Panc1 (cell line): Measurements from ENCODE around the gene CYFIP2. TPM values are rescaled to one million over a fixed set of nuclear protein-coding genes. Genes with fewer than 3 reads are reported as not detected.

Experiments
- ATAC-seq: fragments of 200-7000 bp; cut with Tn5 transposase; 2 replicates; pipeline ENCODE4 v1.9.1; 2020; ENCODE audit warnings: mild to moderate bottlenecking, moderate library complexity
- BruUV-seq: library from RNA; stranded (reverse); fragments of 400-500 nt; replicated peaks from 2 replicates; lab custom pipeline; 2021; lab: Mats Ljungman, UMichigan
- CTCF ChIA-PET: fragments of 300-600 bp; sonication (Branson Sonifier 250); formaldehyde crosslinking; loops from one replicate; lab custom pipeline; 2022; ENCODE audit warnings: antibody characterized with exemption; lab: Charles Lee
- POLR2A ChIA-PET: fragments of 300-600 bp; sonication (Branson Sonifier 250); formaldehyde crosslinking; loops from one replicate; lab custom pipeline; 2022; ENCODE audit warnings: antibody characterized with exemption; lab: Charles Lee
- DNase-seq: peaks from one replicate; pipeline ENCODE4 v3.0.0-alpha.2; 2010; ENCODE audit warnings: low read depth, low spot score
- H3K27ac ChIP-seq: 2 replicates; pipeline ENCODE4 v1.5.1; 2011; ENCODE audit warnings: mild to moderate bottlenecking, low read length, inconsistent platforms
- H3K27me3 ChIP-seq: fragments of 200-500 bp; sonication (Bioruptor generic); 2 replicates; pipeline ENCODE4 v1.6.0; 2014; ENCODE audit warnings: low read length, inconsistent platforms; ENCODE audit not compliant: control insufficient read depth, insufficient read depth
- H3K36me3 ChIP-seq: fragments of 200-500 bp; sonication (Bioruptor generic); 2 replicates; pipeline ENCODE4 v1.5.1; 2014; ENCODE audit warnings: inconsistent platforms, mild to moderate bottlenecking, low read length, moderate library complexity; ENCODE audit not compliant: control insufficient read depth, insufficient read depth
- H3K4me1 ChIP-seq: 2 replicates; pipeline ENCODE4 v1.5.1; 2011; ENCODE audit warnings: inconsistent platforms, mild to moderate bottlenecking, low read length, moderate library complexity; ENCODE audit not compliant: control insufficient read depth, insufficient read depth
- H3K4me3 ChIP-seq, 2 experiments: 2 replicates each; pipeline ENCODE4 v1.5.1; 2011 to 2012; ENCODE audit warnings: low read depth in 2 of 2, low read length in 2 of 2, mild to moderate bottlenecking in 2 of 2, inconsistent platforms in 1 of 2, moderate library complexity in 1 of 2
- H3K9me3 ChIP-seq: fragments of 200-500 bp; sonication (Bioruptor generic); 2 replicates; pipeline ENCODE4 v1.5.1; 2014; ENCODE audit warnings: low read depth, mild to moderate bottlenecking, inconsistent platforms, low read length, moderate library complexity; ENCODE audit not compliant: control insufficient read depth, insufficient read depth
- POLR2AphosphoS5 ChIP-seq: IDR thresholded peaks from 2 replicates; pipeline ENCODE4 v1.6.1; 2012; ENCODE audit warnings: mild to moderate bottlenecking, low read depth, low read length, moderate library complexity
- SIN3A ChIP-seq: IDR thresholded peaks from 2 replicates; pipeline ENCODE4 v1.6.1; 2012; ENCODE audit warnings: low read depth, mild to moderate bottlenecking, low read length, moderate library complexity, borderline replicate concordance; ENCODE audit not compliant: insufficient read depth
- TCF7L2 ChIP-seq: IDR thresholded peaks from 2 replicates; pipeline ENCODE4 v1.6.1; 2011; ENCODE audit warnings: mild to moderate bottlenecking, low read depth, low read length, inconsistent platforms
- in situ Hi-C: cut with HindIII; loops from 2 replicates; pipeline ENCODE4 v1.10.0; 2016; ENCODE audit warnings: low sequenced_read_pairs, low pct_unique_long_range_greater_than_20kb
- intact Hi-C: fragments of 100-400 bp; cut with micrococcal nuclease; formaldehyde crosslinking; loops from one replicate; pipeline ENCODE4 v1.10.0; 2022; ENCODE audit not compliant: unreplicated experiment
- total RNA-seq: library from RNA; stranded (reverse); gene quantifications from one replicate; pipeline ENCODE4 v1.2.1, GENCODE V29; 2021; ENCODE audit not compliant: unreplicated experiment
- TF ChIP-seq, protein P1 (sequence below): fragments of 450-650 bp; IDR thresholded peaks from 2 replicates; pipeline ENCODE4 v1.5.1; 2017; ENCODE audit warnings: mild to moderate bottlenecking
- TF ChIP-seq, protein P2 (sequence below), 2 experiments: IDR thresholded peaks; 2 replicates each; pipeline ENCODE4 v1.6.1; 2011 to 2012; ENCODE audit warnings: low read depth in 2 of 2, control low read depth in 1 of 2, low read length in 1 of 2, mild to moderate bottlenecking in 1 of 2, moderate library complexity in 1 of 2; ENCODE audit not compliant: insufficient read depth in 1 of 2

Gene CYFIP2
- total RNA-seq, 1 experiment from 2014 or later: 0.80 TPM

DNA sequence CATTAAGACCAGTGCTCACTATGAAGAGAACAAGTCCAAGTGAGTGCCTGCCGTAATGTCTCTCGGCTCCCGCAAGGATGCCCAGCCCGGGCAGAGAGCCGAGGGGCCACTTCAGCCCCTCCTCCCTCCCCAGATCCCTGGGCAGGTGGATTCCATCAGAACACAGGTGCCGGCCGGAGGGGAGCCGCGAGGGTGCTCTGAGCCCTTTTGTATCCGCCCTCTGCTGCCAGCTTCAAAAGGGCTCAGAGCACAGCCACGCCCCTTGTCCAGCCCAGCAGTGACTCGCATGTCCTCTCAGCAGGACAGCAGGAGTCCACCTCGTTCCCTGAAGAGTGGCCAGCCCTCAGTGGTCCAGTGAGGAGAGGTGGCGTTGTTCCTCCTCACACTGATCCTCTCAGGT, 43.9 kb downstream of the CYFIP2 start:
- Histone ChIP-seq H3K4me3 (no peak overlapping the region), H3K4me1 (no peaks in the 10 kb centered on the region), H3K36me3 (no peaks in the 10 kb centered on the region), H3K9me3 (no peaks in the 10 kb centered on the region), H3K27ac (no peak overlapping the region), H3K27me3 (peaks cover 8% of the 10 kb centered on the region; the same call in 1 of the 2 replicates)
- ATAC-seq: no peak
- POLR2A ChIA-PET: no interaction called here
- DNase-seq: no peak
- CTCF ChIA-PET: no interaction called here
- in situ Hi-C loops: no loop called here
- TF ChIP-seq SIN3A (no peak), TCF7L2 (no peak), POLR2AphosphoS5 (no peak)
- TF ChIP-seq, protein P1, sequence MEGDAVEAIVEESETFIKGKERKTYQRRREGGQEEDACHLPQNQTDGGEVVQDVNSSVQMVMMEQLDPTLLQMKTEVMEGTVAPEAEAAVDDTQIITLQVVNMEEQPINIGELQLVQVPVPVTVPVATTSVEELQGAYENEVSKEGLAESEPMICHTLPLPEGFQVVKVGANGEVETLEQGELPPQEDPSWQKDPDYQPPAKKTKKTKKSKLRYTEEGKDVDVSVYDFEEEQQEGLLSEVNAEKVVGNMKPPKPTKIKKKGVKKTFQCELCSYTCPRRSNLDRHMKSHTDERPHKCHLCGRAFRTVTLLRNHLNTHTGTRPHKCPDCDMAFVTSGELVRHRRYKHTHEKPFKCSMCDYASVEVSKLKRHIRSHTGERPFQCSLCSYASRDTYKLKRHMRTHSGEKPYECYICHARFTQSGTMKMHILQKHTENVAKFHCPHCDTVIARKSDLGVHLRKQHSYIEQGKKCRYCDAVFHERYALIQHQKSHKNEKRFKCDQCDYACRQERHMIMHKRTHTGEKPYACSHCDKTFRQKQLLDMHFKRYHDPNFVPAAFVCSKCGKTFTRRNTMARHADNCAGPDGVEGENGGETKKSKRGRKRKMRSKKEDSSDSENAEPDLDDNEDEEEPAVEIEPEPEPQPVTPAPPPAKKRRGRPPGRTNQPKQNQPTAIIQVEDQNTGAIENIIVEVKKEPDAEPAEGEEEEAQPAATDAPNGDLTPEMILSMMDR: no peak
- TF ChIP-seq, protein P2, sequence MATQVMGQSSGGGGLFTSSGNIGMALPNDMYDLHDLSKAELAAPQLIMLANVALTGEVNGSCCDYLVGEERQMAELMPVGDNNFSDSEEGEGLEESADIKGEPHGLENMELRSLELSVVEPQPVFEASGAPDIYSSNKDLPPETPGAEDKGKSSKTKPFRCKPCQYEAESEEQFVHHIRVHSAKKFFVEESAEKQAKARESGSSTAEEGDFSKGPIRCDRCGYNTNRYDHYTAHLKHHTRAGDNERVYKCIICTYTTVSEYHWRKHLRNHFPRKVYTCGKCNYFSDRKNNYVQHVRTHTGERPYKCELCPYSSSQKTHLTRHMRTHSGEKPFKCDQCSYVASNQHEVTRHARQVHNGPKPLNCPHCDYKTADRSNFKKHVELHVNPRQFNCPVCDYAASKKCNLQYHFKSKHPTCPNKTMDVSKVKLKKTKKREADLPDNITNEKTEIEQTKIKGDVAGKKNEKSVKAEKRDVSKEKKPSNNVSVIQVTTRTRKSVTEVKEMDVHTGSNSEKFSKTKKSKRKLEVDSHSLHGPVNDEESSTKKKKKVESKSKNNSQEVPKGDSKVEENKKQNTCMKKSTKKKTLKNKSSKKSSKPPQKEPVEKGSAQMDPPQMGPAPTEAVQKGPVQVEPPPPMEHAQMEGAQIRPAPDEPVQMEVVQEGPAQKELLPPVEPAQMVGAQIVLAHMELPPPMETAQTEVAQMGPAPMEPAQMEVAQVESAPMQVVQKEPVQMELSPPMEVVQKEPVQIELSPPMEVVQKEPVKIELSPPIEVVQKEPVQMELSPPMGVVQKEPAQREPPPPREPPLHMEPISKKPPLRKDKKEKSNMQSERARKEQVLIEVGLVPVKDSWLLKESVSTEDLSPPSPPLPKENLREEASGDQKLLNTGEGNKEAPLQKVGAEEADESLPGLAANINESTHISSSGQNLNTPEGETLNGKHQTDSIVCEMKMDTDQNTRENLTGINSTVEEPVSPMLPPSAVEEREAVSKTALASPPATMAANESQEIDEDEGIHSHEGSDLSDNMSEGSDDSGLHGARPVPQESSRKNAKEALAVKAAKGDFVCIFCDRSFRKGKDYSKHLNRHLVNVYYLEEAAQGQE (IDR thresholded peaks at IDR 0.05; ENCODE audit: insufficient read depth in 1 of 2, low read depth in 2 of 2, low read length in 1 of 2): no peak
- no TSS peak for BruUV-seq
- intact Hi-C loops: no loop called here

DNA sequence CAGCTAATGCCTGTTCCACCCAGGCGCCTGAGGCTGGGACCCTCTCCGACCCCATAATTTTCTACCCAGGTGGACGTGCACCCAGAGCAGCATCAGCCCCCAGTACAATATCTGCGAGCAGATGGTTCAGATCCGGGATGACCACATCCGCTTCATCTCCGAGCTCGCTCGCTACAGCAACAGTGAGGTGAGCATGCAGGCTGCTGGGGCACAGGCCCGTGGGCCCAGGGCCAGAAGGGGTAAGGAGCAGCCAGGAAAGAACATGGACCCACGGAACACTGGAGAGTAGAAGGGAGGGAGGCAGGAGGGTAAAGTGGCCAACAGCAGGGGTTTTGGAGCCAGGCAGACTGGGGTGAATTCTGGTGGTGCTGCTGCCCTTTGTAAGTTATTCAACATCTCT, 45.7 kb downstream of the CYFIP2 start:
- intact Hi-C loops: no loop called here
- in situ Hi-C loops: no loop called here
- Histone ChIP-seq H3K4me3 (no peak overlapping the region), H3K27me3 (peaks cover 8% of the 10 kb centered on the region; the same call in 1 of the 2 replicates), H3K4me1 (no peaks in the 10 kb centered on the region), H3K27ac (no peak overlapping the region), H3K9me3 (no peaks in the 10 kb centered on the region), H3K36me3 (no peaks in the 10 kb centered on the region)
- BruUV-seq: no TSS peak
- TF ChIP-seq SIN3A: no peak
- TF ChIP-seq TCF7L2: no peak
- TF ChIP-seq, protein P2 (IDR thresholded peaks at IDR 0.05; ENCODE audit: insufficient read depth in 1 of 2, low read depth in 2 of 2, low read length in 1 of 2): no peak
- TF ChIP-seq, protein P1: no peak
- no peak for TF ChIP-seq POLR2AphosphoS5
- DNase-seq: no peak
- CTCF ChIA-PET: no interaction called here
- ATAC-seq: no peak
- POLR2A ChIA-PET: no interaction called here
